ENCODE data around the gene LDLRAD4.

DNA sequence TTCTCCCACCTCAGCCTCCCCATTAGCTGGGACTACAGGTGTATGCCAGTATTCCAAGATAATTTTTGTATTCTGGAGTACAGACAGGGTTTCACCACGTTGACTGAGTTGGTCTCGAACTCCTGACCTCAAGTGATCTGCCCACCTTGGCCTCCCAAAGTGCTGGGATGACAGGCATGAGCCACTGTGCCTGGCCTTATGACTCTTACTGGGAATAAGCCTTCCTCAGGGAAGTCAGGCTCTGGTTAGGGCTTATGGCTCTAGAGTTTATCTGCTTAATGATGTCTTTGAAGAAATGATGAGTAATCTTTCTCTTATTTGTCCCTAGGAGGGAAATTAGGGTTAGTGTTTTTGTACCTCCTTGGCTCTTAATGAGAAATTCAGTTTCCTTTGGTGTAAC lies 320.1 kb downstream of the LDLRAD4 start:
- TF ChIP-seq CTCF (IDR thresholded peaks at IDR 0.05) (no peak), POLR2A (IDR thresholded peaks at IDR 0.05) (no peak)

Data from lower leg skin (tissue), 3 donors.